IMR-90 (cell line): ENCODE results near the gene DELE1. TPM values are rescaled to one million over a fixed set of nuclear protein-coding genes. Genes with fewer than 3 reads are reported as not detected.
A peak's percentile ranks its signal among the peaks of the same experiment; 100 is the strongest.

Experiments
- ATAC-seq: fragments of 200-7000 bp; cut with Tn5 transposase; 2 replicates; pipeline ENCODE4 v1.9.1; 2020; ENCODE audit warnings: low read depth, mild to moderate bottlenecking, moderate library complexity
- BruUV-seq: library from RNA; stranded (reverse); fragments of 400-500 nt; replicated peaks from 2 replicates; lab custom pipeline; 2021; lab: Mats Ljungman, UMichigan
- CTCF ChIA-PET: fragments of 300-600 bp; formaldehyde crosslinking; extraction: SDS; loops from one replicate; lab custom pipeline; 2021; ENCODE audit warnings: antibody characterized with exemption; lab: Yijun Ruan, JAX
- POLR2A ChIA-PET: fragments of 300-600 bp; sonication (Branson Sonifier 250); formaldehyde crosslinking; loops from one replicate; lab custom pipeline; 2022; ENCODE audit warnings: antibody characterized with exemption; ENCODE audit not compliant: unreplicated experiment; lab: Charles Lee
- DNase-seq: peaks from one replicate; pipeline ENCODE4 v3.0.0; 2013
- H2AFZ ChIP-seq: replicated peaks from 2 replicates; pipeline ENCODE3; 2013; ENCODE audit warnings: low read length, mild to moderate bottlenecking; ENCODE audit not compliant: poor library complexity
- H2AK5ac ChIP-seq: 2 replicates; pipeline ENCODE4 v1.6.1; 2013; ENCODE audit warnings: low read depth, low read length, inconsistent platforms
- H2AK9ac ChIP-seq: replicated peaks from 2 replicates; pipeline ENCODE3; 2013; ENCODE audit warnings: mild to moderate bottlenecking, low read depth, low read length, moderate library complexity; ENCODE audit not compliant: poor library complexity
- H2BK120ac ChIP-seq: 2 replicates; pipeline ENCODE4 v1.6.1; 2013; ENCODE audit warnings: low read depth, low read length, inconsistent platforms
- H2BK15ac ChIP-seq: 3 replicates; pipeline ENCODE4 v1.6.1; 2013; ENCODE audit warnings: low read depth, low read length, inconsistent platforms
- H2BK20ac ChIP-seq: 2 replicates; pipeline ENCODE4 v1.6.1; 2013; ENCODE audit warnings: low read depth, mild to moderate bottlenecking, inconsistent platforms, low read length, moderate library complexity
- H2BK5ac ChIP-seq: 2 replicates; pipeline ENCODE4 v1.6.1; 2013; ENCODE audit warnings: mild to moderate bottlenecking, low read depth, low read length, inconsistent platforms; ENCODE audit not compliant: poor library complexity, severe bottlenecking
- H3K14ac ChIP-seq: replicated peaks from 2 replicates; pipeline ENCODE4 v1.6.1; 2013; ENCODE audit warnings: low read depth, low read length, inconsistent platforms
- H3K18ac ChIP-seq: 2 replicates; pipeline ENCODE4 v1.6.1; 2013; ENCODE audit warnings: low read depth, low read length, control low read depth
- H3K23ac ChIP-seq: 2 replicates; pipeline ENCODE4 v1.6.1; 2013; ENCODE audit warnings: low read depth, low read length, inconsistent platforms
- H3K27ac ChIP-seq: 2 replicates; pipeline ENCODE4 v1.5.1; 2013; ENCODE audit warnings: mild to moderate bottlenecking, control low read depth, low read length; ENCODE audit not compliant: insufficient read depth
- H3K27me3 ChIP-seq: 2 replicates; pipeline ENCODE4 v1.6.1; 2013; ENCODE audit warnings: low read length; ENCODE audit not compliant: control insufficient read depth, insufficient read depth
- H3K36me3 ChIP-seq: 2 replicates; pipeline ENCODE4 v1.6.1; 2013; ENCODE audit warnings: low read length, mixed read lengths; ENCODE audit not compliant: control insufficient read depth, insufficient read depth
- H3K4ac ChIP-seq: 2 replicates; pipeline ENCODE4 v1.6.1; 2013; ENCODE audit warnings: low read depth, low read length, inconsistent platforms
- H3K4me1 ChIP-seq: 2 replicates; pipeline ENCODE4 v1.6.1; 2013; ENCODE audit warnings: low read length, mixed read lengths; ENCODE audit not compliant: control insufficient read depth, insufficient read depth
- H3K4me2 ChIP-seq: 2 replicates; pipeline ENCODE4 v1.6.1; 2013; ENCODE audit warnings: low read depth, mild to moderate bottlenecking, control low read depth, low read length, moderate library complexity
- H3K4me3 ChIP-seq: 2 replicates; pipeline ENCODE4 v1.5.1; 2013; ENCODE audit warnings: low read depth, mild to moderate bottlenecking, control low read depth, low read length, moderate library complexity; ENCODE audit not compliant: insufficient read depth
- H3K56ac ChIP-seq: 2 replicates; pipeline ENCODE4 v1.6.1; 2013; ENCODE audit warnings: low read length, inconsistent platforms; ENCODE audit not compliant: insufficient read depth; ENCODE audit errors: extremely low read depth
- H3K79me1 ChIP-seq, 2 experiments: 2 replicates each; pipeline ENCODE4 v1.6.1; 2013; ENCODE audit warnings: low read length in 2 of 2, inconsistent platforms in 1 of 2, low read depth in 1 of 2
- H3K9ac ChIP-seq: 2 replicates; pipeline ENCODE4 v1.6.1; 2013; ENCODE audit warnings: low read depth, low read length, control low read depth
- H3K9me1 ChIP-seq: 2 replicates; pipeline ENCODE4 v1.6.1; 2013; ENCODE audit warnings: low read length, inconsistent platforms; ENCODE audit not compliant: insufficient read depth
- H3K9me3 ChIP-seq: 2 replicates; pipeline ENCODE4 v1.6.1; 2013; ENCODE audit warnings: low read length; ENCODE audit not compliant: control insufficient read depth, insufficient read depth
- H4K20me1 ChIP-seq: 2 replicates; pipeline ENCODE4 v1.6.1; 2013; ENCODE audit warnings: low read length, inconsistent platforms; ENCODE audit not compliant: insufficient read depth
- H4K5ac ChIP-seq: 2 replicates; pipeline ENCODE4 v1.6.1; 2013; ENCODE audit warnings: mild to moderate bottlenecking, low read depth, low read length, control low read depth
- H4K8ac ChIP-seq, 2 experiments: 2 replicates each; pipeline ENCODE4 v1.6.1; 2013; ENCODE audit warnings: low read depth in 2 of 2, low read length in 2 of 2, control low read depth in 1 of 2, inconsistent platforms in 1 of 2
- H4K91ac ChIP-seq: 2 replicates; pipeline ENCODE4 v1.6.1; 2013; ENCODE audit warnings: low read depth, low read length, inconsistent platforms; ENCODE audit not compliant: insufficient read depth
- CEBPB ChIP-seq: IDR thresholded peaks from 2 replicates; pipeline ENCODE4 v1.6.1; 2012; ENCODE audit warnings: low read depth, low read length, improper control_type of control experiment
- ELK1 ChIP-seq: fragments of 150-350 bp; IDR thresholded peaks from 2 replicates; pipeline ENCODE4 v1.6.1; 2016; ENCODE audit warnings: low read depth, mild to moderate bottlenecking, low read length, moderate library complexity, borderline replicate concordance
- NFE2L2 ChIP-seq: fragments of 150-350 bp; IDR thresholded peaks from 2 replicates; pipeline ENCODE4 v1.6.1; 2016; ENCODE audit warnings: low read depth, mild to moderate bottlenecking, low read length
- dilution Hi-C: fragments of 300-500 bp; cut with HindIII; formaldehyde crosslinking; loops from one replicate; pipeline ENCODE4 v1.14.3; 2018; ENCODE audit warnings: low sequenced_read_pairs; ENCODE audit not compliant: unreplicated experiment
- in situ Hi-C: fragments of 300-500 bp; cut with MboI; formaldehyde crosslinking; loops from 3 replicates; pipeline ENCODE4 v1.14.3; 2019; ENCODE audit warnings: low sequenced_read_pairs, inconsistent platforms, mixed read lengths
- intact Hi-C: fragments of 100-400 bp; cut with micrococcal nuclease; formaldehyde crosslinking; loops from 2 replicates; pipeline ENCODE4 v1.10.0; 2022
- polyA plus RNA-seq, 3 experiments: library from polyadenylated mRNA; depleted of rRNA; stranded (reverse); fragments of >200 nt; gene quantifications; 2 replicates each; pipeline ENCODE4 v1.2.3, GENCODE V29; 2012; ENCODE audit warnings: low replicate concordance in 1 of 3
- total RNA-seq: library from RNA; depleted of rRNA; stranded (reverse); fragments of >200 nt; gene quantifications from 2 replicates; pipeline ENCODE4 v1.2.3, GENCODE V29; 2012

The DELE1 gene
- total and polyA plus RNA-seq, 2 of the 4 experiments (the other 2 are of a cell fraction): 28.0 to 66.1 TPM

- Histone ChIP-seq H2BK15ac (no peak overlapping the region), H3K9me1 (no peaks in the 10 kb centered on the region), H3K27me3 (no peaks in the 10 kb centered on the region), H4K20me1 (0 out of 2 replicates have a peak, but pooled peaks cover 4% of the 10 kb centered on the region), H3K14ac (no peak overlapping the region), H2AFZ (no peak overlapping the region), H2AK5ac (no peak overlapping the region), H4K8ac (no peak overlapping the region), H2AK9ac (no peak overlapping the region), H3K4me2 (no peak overlapping the region), H3K23ac (no peak overlapping the region), H3K36me3 (peaks cover 39% of the 10 kb centered on the region), H3K27ac (no peak overlapping the region), H3K18ac (no peak overlapping the region), H3K56ac (no peak overlapping the region), H3K9me3 (no peaks in the 10 kb centered on the region), H4K91ac (no peak overlapping the region), H3K79me1 (peaks cover 0 to 7% of the 10 kb centered on the region in 2 experiments; a peak in 2 of 4 replicates), H3K4me1 (0 out of 2 replicates have a peak, but pooled peaks cover 2% of the 10 kb centered on the region), H2BK5ac (no peak overlapping the region), H2BK20ac (no peak overlapping the region), H3K4ac (no peak overlapping the region), H4K5ac (no peak overlapping the region), H3K9ac (no peak overlapping the region), H2BK120ac (no peak overlapping the region), H3K4me3 (no peak overlapping the region)
- ATAC-seq (peak; percentile 32; the same call in 1 of the 2 replicates), DNase-seq (no peak)
- no TSS peak for BruUV-seq
- dilution Hi-C loops: loop anchor here (25.0 kb wide), 1 partner anchor 151 kb away; no protein-coding TSS in a partner anchor
- CTCF ChIA-PET: interaction anchor here (0.6 to 1.1 kb wide), 2 partner anchors 17 to 36 kb away, joined by 3 to 4 read pairs; partner anchors contain the start of gene RNF14
- TF ChIP-seq CEBPB: peak; percentile 25; the same call in 1 of the 2 replicates
- no peak for TF ChIP-seq NFE2L2
- no peak for TF ChIP-seq ELK1
- intact Hi-C loops: no loop called here
- in situ Hi-C loops: no loop called here
- POLR2A ChIA-PET: no interaction called here
These were observed 62.4 kb downstream of the DELE1 start for GRCh38 chr5:141986072-141986471.
